Medulla oblongata (tissue), 1 donor: Measurements from ENCODE around the gene NLRP12.
A peak's percentile ranks its signal among the peaks of the same experiment; 100 is the strongest.
"Not testable (repeated sequence)": the region's sequence is repeated elsewhere in the genome, so short reads cannot be mapped to it uniquely, and the experiment has no call there.

Experiments
- DNase-seq: peaks from one replicate; pipeline ENCODE4 v3.0.0-alpha.2; 2015; ENCODE audit errors: extremely low spot score

The NLRP12 gene

GRCh38 chr19:53824134-53824611, at the start of gene NLRP12:
Gene NLRP12 (minus strand): TSS chr19:53824314. CDS start chr19:53824174, 140 bp downstream.
- peak; percentile 83 for DNase-seq

- no peak for DNase-seq
These were observed 48.6 kb upstream of the NLRP12 start for GRCh38 chr19:53872762-53873161.

GRCh38 chr19:53871454-53871853, 47.3 kb upstream of the NLRP12 start:
- DNase-seq, result peak; percentile 63

GRCh38 chr19:53870485-53870844, 46.4 kb upstream of the NLRP12 start:
- DNase-seq, result peak; percentile 57

GRCh38 chr19:53869805-53870484, 45.8 kb upstream of the NLRP12 start:
- not testable (repeated sequence) for DNase-seq

GRCh38 chr19:53868892-53869804, 45.0 kb upstream of the NLRP12 start:
- peak; percentile 62 for DNase-seq

- peak; percentile 35 for DNase-seq
These were observed 44.2 kb upstream of the NLRP12 start for GRCh38 chr19:53868091-53868891.

- peak; percentile 99 for DNase-seq
These were observed 43.3 kb upstream of the NLRP12 start, which contains the start of gene MYADM for GRCh38 chr19:53867225-53868090. Gene MYADM (plus strand): TSS chr19:53867883. CDS start chr19:53873530, 5,647 bp downstream.

- DNase-seq, result no peak
These were observed 42.7 kb upstream of the NLRP12 start for GRCh38 chr19:53866865-53867224.

- DNase-seq, result peak; percentile 77
These were observed 42.1 kb upstream of the NLRP12 start for GRCh38 chr19:53865918-53866864.

- DNase-seq, result peak; percentile 44
These were observed 41.4 kb upstream of the NLRP12 start for GRCh38 chr19:53865523-53865917.

GRCh38 chr19:53864308-53864836, 40.3 kb upstream of the NLRP12 start:
- peak; percentile 88 for DNase-seq

GRCh38 chr19:53853707-53854106, 29.6 kb upstream of the NLRP12 start:
- no peak for DNase-seq

- no peak for DNase-seq
These were observed 25.1 kb upstream of the NLRP12 start for GRCh38 chr19:53849237-53849676.

GRCh38 chr19:53847555-53847954, 23.4 kb upstream of the NLRP12 start:
- no peak for DNase-seq

- no peak for DNase-seq
These were observed 20.7 kb upstream of the NLRP12 start for GRCh38 chr19:53844849-53845246.

GRCh38 chr19:53840914-53841313, 16.8 kb upstream of the NLRP12 start:
- DNase-seq, result not testable (repeated sequence)

GRCh38 chr19:53840241-53840640, 16.1 kb upstream of the NLRP12 start:
- not testable (repeated sequence) for DNase-seq

- DNase-seq, result not testable (repeated sequence)
These were observed 14.3 kb upstream of the NLRP12 start for GRCh38 chr19:53838446-53838845.
